Left lobe of liver (tissue), 2 donors: ENCODE results near the gene RPL35A. TPM values are rescaled to one million over a fixed set of nuclear protein-coding genes. Genes with fewer than 3 reads are reported as not detected.
"Not testable (repeated sequence)": the region's sequence is repeated elsewhere in the genome, so short reads cannot be mapped to it uniquely, and the experiment has no call there.

ENCODE experiments used
- ATAC-seq: fragments of 200-7000 bp; cut with Tn5 transposase; one replicate; pipeline ENCODE4 v1.9.1; 2020; ENCODE audit warnings: mild to moderate bottlenecking, moderate library complexity
- DNase-seq: peaks from one replicate; pipeline ENCODE4 v3.0.0-alpha.2; 2020; ENCODE audit warnings: low spot score
- total RNA-seq: library from RNA; stranded (reverse); gene quantifications from one replicate; pipeline ENCODE4 v1.2.1, GENCODE V29; 2021
- donor health status: DM: no; HTN: no; CAD: no; lungs with moderate emphysema.
- donor health status: DM: no; HTN: yes; CAD: no.

Gene RPL35A
- total RNA-seq, 1 donor from 2014 or later, result 232 TPM

- no peak for ATAC-seq
- DNase-seq, result no peak
Observed at GRCh38 chr3:197951392-197951990, 1.5 kb downstream of the RPL35A start.

GRCh38 chr3:197952440-197952839, 2.5 kb downstream of the RPL35A start:
- ATAC-seq, result no peak
- no peak for DNase-seq

GRCh38 chr3:197953325-197953724, 3.3 kb downstream of the RPL35A start:
- ATAC-seq, result no peak
- DNase-seq, result no peak

GRCh38 chr3:197953881-197954280, 3.9 kb downstream of the RPL35A start:
- no peak for ATAC-seq
- no peak for DNase-seq

GRCh38 chr3:197955892-197956477, 6.0 kb downstream of the RPL35A start:
- ATAC-seq, result no peak
- DNase-seq, result no peak

- no peak for DNase-seq
- ATAC-seq, result no peak
Observed at GRCh38 chr3:197956626-197956988, 6.6 kb downstream of the RPL35A start.

GRCh38 chr3:197957790-197958133, 7.8 kb downstream of the RPL35A start:
- DNase-seq (no peak), ATAC-seq (no peak)

- ATAC-seq (no peak), DNase-seq (no peak)
Observed at GRCh38 chr3:197958346-197958745, 8.4 kb downstream of the RPL35A start.

GRCh38 chr3:197958848-197959247, 8.9 kb downstream of the RPL35A start:
- ATAC-seq, DNase-seq: not testable (repeated sequence)

GRCh38 chr3:197959500-197959890, 9.5 kb downstream of the RPL35A start:
- ATAC-seq, result no peak

GRCh38 chr3:197959891-197960693, 10.1 kb downstream of the RPL35A start, which contains the start of gene LMLN:
Gene LMLN (plus strand): TSS chr3:197960217. CDS start chr3:197960246, 29 bp downstream.
- peak; percentile 95 for ATAC-seq
- DNase-seq, result peak; percentile 96

More at GRCh38 chr3:197959500-197959890, 9.5 kb downstream of the RPL35A start:
- no peak for DNase-seq

- DNase-seq (no peak), ATAC-seq (no peak)
Observed at GRCh38 chr3:197960694-197961581, 10.9 kb downstream of the RPL35A start.

GRCh38 chr3:197961582-197961945, 11.6 kb downstream of the RPL35A start:
- ATAC-seq (no peak), DNase-seq (no peak)

GRCh38 chr3:197963019-197963637, 13.1 kb downstream of the RPL35A start:
- ATAC-seq (no peak), DNase-seq (no peak)

- ATAC-seq, DNase-seq: not testable (repeated sequence)
Observed at GRCh38 chr3:197967337-197967989, 17.5 kb downstream of the RPL35A start.

GRCh38 chr3:197970588-197970987, 20.6 kb downstream of the RPL35A start:
- ATAC-seq (no peak), DNase-seq (no peak)

- ATAC-seq (no peak), DNase-seq (no peak)
Observed at GRCh38 chr3:197974016-197974415, 24.0 kb downstream of the RPL35A start.

- DNase-seq (no peak), ATAC-seq (no peak)
Observed at GRCh38 chr3:197975311-197975710, 25.3 kb downstream of the RPL35A start.

- ATAC-seq, result no peak
- DNase-seq, result no peak
Observed at GRCh38 chr3:197983076-197983475, 33.1 kb downstream of the RPL35A start.

GRCh38 chr3:197989651-197990050, 39.7 kb downstream of the RPL35A start:
- ATAC-seq, result no peak
- DNase-seq, result no peak
